Liver (tissue), 3 donors: Measurements from ENCODE around the gene LIMS3.
"Not testable (repeated sequence)": the region's sequence is repeated elsewhere in the genome, so short reads cannot be mapped to it uniquely, and the experiment has no call there.

Experiments
- CTCF ChIP-seq: fragments of 150-350 bp; IDR thresholded peaks from 2 replicates; pipeline ENCODE4 v1.5.1; 2017; ENCODE audit warnings: improper control_type of control experiment, low read depth, low read length; ENCODE audit not compliant: missing input control
- MAX ChIP-seq: IDR thresholded peaks from 2 replicates; pipeline ENCODE4 v1.6.1; 2016; ENCODE audit warnings: antibody characterized with exemption
- RAD21 ChIP-seq, 2 donors: IDR thresholded peaks; 2 replicates each; pipeline ENCODE4 v1.6.1; 2016; ENCODE audit warnings: antibody characterized with exemption in 2 of 2, mild to moderate bottlenecking in 2 of 2
- REST ChIP-seq: IDR thresholded peaks from 2 replicates; pipeline ENCODE4 v1.6.1; 2016; ENCODE audit warnings: antibody characterized with exemption, mild to moderate bottlenecking
- donor health status: healthy.
- donor health status: healthy.

GRCh38 chr2:109894141-109894540, 4.3 kb upstream of the LIMS3 start:
- not testable (repeated sequence) for TF ChIP-seq MAX; REST; CTCF; RAD21 (IDR thresholded peaks at IDR 0.05)
